Measurements from ENCODE around the gene BRD2. TPM values are rescaled to one million over a fixed set of nuclear protein-coding genes. Genes with fewer than 3 reads are reported as not detected.

The BRD2 gene
- total RNA-seq, 1 experiment from 2014 or later = 252 TPM

DNA sequence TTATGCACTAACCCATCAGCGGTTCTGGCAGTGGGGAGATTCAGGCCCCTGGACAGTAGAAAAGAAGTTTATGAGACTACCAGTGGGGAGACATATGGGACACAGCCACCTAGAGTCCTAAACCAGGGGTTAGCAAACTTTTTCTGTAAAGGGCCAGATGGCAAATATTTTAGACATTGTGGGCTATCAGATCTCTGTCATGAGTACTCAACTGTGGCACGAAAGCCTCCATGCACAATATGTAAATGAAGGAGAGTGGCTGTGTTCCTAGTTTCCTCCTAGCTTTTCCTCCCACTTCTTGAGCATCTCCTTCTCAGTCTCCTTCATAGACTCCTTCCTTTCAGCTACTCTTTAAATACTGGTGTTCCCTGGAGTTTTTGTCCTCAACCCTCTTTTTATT is 12.2 kb upstream of the BRD2 start:
- no peak for DNase-seq
- Histone ChIP-seq H3T11ph (ENCODE audit: low read length) (no peak overlapping the region), H2AFZ (ENCODE audit: low read length) (no peak overlapping the region), H3K56ac (ENCODE audit: insufficient read length, low read depth, low read length) (no peak overlapping the region), H3K79me2 (ENCODE audit: insufficient read depth, low read length) (no peaks in the 10 kb centered on the region), H3K79me1 (ENCODE audit: insufficient read depth, low read depth, low read length, poor library complexity, severe bottlenecking) (no peaks in the 10 kb centered on the region), H3K9ac (ENCODE audit: extremely low read depth, insufficient read length, low read length) (no peak overlapping the region), H4K8ac (replicated peaks; ENCODE audit: insufficient read length, low read depth, low read length) (no peak overlapping the region), H2BK20ac (ENCODE audit: low read depth, low read length, poor library complexity, severe bottlenecking) (no peak overlapping the region), H2BK120ac (ENCODE audit: low read depth, low read length, poor library complexity, severe bottlenecking) (no peak overlapping the region), H3K23ac (ENCODE audit: insufficient read length, low read depth, low read length) (no peak overlapping the region), H3K18ac (ENCODE audit: insufficient read length, low read depth, low read length) (no peak overlapping the region), H2BK12ac (ENCODE audit: insufficient read length, low read depth, low read length) (no peak overlapping the region), H4K91ac (ENCODE audit: insufficient read length, low read depth, low read length) (no peak overlapping the region), H2AK5ac (ENCODE audit: insufficient read length, low read length) (no peak overlapping the region), H3K4ac (ENCODE audit: low read depth, low read length) (no peak overlapping the region), H2BK5ac (ENCODE audit: insufficient read length, low read length) (no peak overlapping the region), H3K23me2 (ENCODE audit: insufficient read length, low read depth, low read length, poor library complexity, severe bottlenecking) (no peaks in the 10 kb centered on the region), H3K4me2 (ENCODE audit: insufficient read depth, insufficient read length, low read length) (no peak overlapping the region), H3K9me3 (ENCODE audit: control insufficient read depth, low read depth, low read length) (no peaks in the 10 kb centered on the region), H4K5ac (ENCODE audit: insufficient read length, low read depth, low read length) (no peak overlapping the region), H3K4me1 (ENCODE audit: insufficient read depth, low read length) (peaks cover 3% of the 10 kb centered on the region; the same call in 1 of the 2 replicates), H3K27ac (ENCODE audit: insufficient read length, low read depth, low read length) (no peak overlapping the region), H2BK15ac (ENCODE audit: low read depth, low read length) (no peak overlapping the region), H4K20me1 (ENCODE audit: control insufficient read depth, insufficient read depth, insufficient read length) (no peaks in the 10 kb centered on the region), H3K27me3 (ENCODE audit: insufficient read depth, low read length) (no peaks in the 10 kb centered on the region; the same call in 1 of the 2 replicates), H3K14ac (ENCODE audit: insufficient read depth, low read length) (no peak overlapping the region)
- H3K4me3 Mint-ChIP-seq = no peak overlapping the region; a peak in 1 of 5 replicates
- peaks cover 16 to 18% of the 10 kb centered on the region in 2 experiments for H3K4me1 Mint-ChIP-seq
- no peaks in the 10 kb centered on the region for H3K27me3 Mint-ChIP-seq (ENCODE audit: low read depth)
- H3K36me3 Mint-ChIP-seq (ENCODE audit: insufficient read depth in 1 of 3, low read depth in 3 of 3) = no peaks in the 10 kb centered on the region
- no peaks in the 10 kb centered on the region for H3K9me3 Mint-ChIP-seq
- no CpG with 5 or more reads among the region's 2 CpGs for WGBS (ENCODE audit: extremely low coverage, insufficient read length, low lambda C conversion rate)
- H3K27ac Mint-ChIP-seq = no peak overlapping the region
- TF ChIP-seq, protein P1, sequence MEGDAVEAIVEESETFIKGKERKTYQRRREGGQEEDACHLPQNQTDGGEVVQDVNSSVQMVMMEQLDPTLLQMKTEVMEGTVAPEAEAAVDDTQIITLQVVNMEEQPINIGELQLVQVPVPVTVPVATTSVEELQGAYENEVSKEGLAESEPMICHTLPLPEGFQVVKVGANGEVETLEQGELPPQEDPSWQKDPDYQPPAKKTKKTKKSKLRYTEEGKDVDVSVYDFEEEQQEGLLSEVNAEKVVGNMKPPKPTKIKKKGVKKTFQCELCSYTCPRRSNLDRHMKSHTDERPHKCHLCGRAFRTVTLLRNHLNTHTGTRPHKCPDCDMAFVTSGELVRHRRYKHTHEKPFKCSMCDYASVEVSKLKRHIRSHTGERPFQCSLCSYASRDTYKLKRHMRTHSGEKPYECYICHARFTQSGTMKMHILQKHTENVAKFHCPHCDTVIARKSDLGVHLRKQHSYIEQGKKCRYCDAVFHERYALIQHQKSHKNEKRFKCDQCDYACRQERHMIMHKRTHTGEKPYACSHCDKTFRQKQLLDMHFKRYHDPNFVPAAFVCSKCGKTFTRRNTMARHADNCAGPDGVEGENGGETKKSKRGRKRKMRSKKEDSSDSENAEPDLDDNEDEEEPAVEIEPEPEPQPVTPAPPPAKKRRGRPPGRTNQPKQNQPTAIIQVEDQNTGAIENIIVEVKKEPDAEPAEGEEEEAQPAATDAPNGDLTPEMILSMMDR (conservative IDR thresholded peaks at IDR 0.05) = no peak
